ENCODE data around the gene NOX4. TPM values are rescaled to one million over a fixed set of nuclear protein-coding genes. Genes with fewer than 3 reads are reported as not detected.

Gene NOX4
- total RNA-seq, 1 donor from 2014 or later, result 6.2 TPM

GRCh38 chr11:89477175-89477574, 14.0 kb downstream of the NOX4 start:
- no peak overlapping the region for H3K4me3 Mint-ChIP-seq
- no peak overlapping the region for H3K27ac Mint-ChIP-seq (ENCODE audit: unreplicated experiment)
- H3K9me3 Mint-ChIP-seq, result no peaks in the 10 kb centered on the region
- no peaks in the 10 kb centered on the region for H3K27me3 Mint-ChIP-seq (ENCODE audit: low read depth)
- H3K36me3 Mint-ChIP-seq (ENCODE audit: low read depth), result peaks cover 13% of the 10 kb centered on the region
- no peak for DNase-seq (ENCODE audit: low read depth, low spot score)
- TF ChIP-seq CTCF (conservative IDR thresholded peaks at IDR 0.05), result no peak
- no peaks in the 10 kb centered on the region for H3K4me1 Mint-ChIP-seq

DNA sequence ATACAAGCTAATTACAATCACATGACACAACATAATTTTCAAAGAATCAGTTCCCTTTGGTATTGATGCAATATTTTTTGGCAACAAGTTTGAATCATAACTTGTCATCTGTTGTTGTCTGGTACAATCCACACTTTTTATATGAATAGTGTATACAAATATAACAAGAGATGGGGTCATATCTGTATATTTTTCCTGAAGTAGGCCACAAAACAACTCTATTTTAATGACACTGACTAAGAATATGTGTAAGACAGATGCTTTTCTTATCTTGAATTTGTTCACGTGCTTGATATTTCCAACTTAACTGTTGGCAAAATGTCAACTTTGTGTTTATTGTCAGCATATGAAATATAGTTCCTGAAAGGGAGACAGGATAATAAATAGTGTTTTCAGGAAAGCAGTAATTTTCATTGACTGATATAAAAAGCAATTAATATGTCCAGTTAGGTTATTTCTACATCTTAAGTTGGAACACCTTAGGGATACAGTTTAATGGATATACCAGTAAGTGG, 27.9 kb downstream of the NOX4 start:
- Mint-ChIP-seq H3K36me3 (ENCODE audit: low read depth) (peaks cover 5% of the 10 kb centered on the region), H3K27me3 (ENCODE audit: low read depth) (no peaks in the 10 kb centered on the region), H3K9me3 (no peaks in the 10 kb centered on the region), H3K4me1 (no peaks in the 10 kb centered on the region), H3K27ac (ENCODE audit: unreplicated experiment) (no peak overlapping the region), H3K4me3 (no peak overlapping the region)
- no peak for DNase-seq (ENCODE audit: low read depth, low spot score)
- TF ChIP-seq CTCF (conservative IDR thresholded peaks at IDR 0.05), result no peak

DNA sequence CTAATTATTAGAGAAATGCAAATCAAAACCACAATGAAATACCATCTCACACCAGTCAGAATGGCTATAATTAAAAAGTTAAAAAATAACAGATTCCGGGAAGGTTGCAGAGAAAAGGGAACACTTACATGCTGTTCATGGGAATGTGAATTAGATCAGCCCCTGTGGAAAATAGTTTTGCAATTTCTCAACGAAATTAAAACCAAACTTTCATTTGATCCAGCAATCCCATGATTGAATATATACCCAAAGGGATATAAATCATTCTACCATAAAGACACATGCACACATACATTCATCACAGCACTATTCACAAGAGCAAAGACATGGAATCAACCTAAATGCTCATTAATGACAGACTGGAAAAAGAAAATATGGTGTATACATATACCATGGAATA, 32.5 kb downstream of the NOX4 start:
- TF ChIP-seq CTCF (conservative IDR thresholded peaks at IDR 0.05), result no peak
- Mint-ChIP-seq H3K27ac (ENCODE audit: unreplicated experiment) (no peak overlapping the region), H3K27me3 (ENCODE audit: low read depth) (no peaks in the 10 kb centered on the region), H3K9me3 (no peaks in the 10 kb centered on the region), H3K4me3 (no peak overlapping the region), H3K4me1 (no peaks in the 10 kb centered on the region), H3K36me3 (ENCODE audit: low read depth) (peaks cover 5% of the 10 kb centered on the region)
- no peak for DNase-seq (ENCODE audit: low read depth, low spot score)

GRCh38 chr11:89457190-89457589, 34.0 kb downstream of the NOX4 start:
- DNase-seq (ENCODE audit: low read depth, low spot score), result no peak
- Mint-ChIP-seq H3K4me1 (no peaks in the 10 kb centered on the region), H3K27ac (ENCODE audit: unreplicated experiment) (peak overlapping the region; percentile 84), H3K27me3 (ENCODE audit: low read depth) (no peaks in the 10 kb centered on the region), H3K36me3 (ENCODE audit: low read depth) (peaks cover 5% of the 10 kb centered on the region), H3K4me3 (no peak overlapping the region), H3K9me3 (no peaks in the 10 kb centered on the region)
- TF ChIP-seq CTCF (conservative IDR thresholded peaks at IDR 0.05), result no peak

DNA sequence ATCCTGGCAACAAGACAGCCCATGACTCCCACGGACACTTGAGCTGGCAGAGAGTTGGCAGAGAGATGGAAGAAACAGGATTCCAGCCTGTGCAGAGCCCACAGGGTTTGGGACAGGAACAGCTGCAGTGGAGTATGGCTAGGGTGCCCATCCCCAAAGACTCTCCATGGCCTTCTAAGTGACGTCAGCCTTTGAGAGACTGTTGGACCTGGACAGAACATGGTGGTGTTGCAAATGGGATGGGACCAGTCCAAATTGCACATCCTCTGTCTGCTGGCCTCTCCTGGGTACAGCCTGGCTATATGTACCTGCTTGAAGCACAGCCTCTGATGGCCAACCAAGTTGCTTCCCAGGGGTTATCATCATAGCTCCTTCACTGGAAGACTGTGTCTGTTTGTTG, 34.5 kb downstream of the NOX4 start:
- H3K9me3 Mint-ChIP-seq, result no peaks in the 10 kb centered on the region
- H3K27ac Mint-ChIP-seq (ENCODE audit: unreplicated experiment), result no peak overlapping the region
- DNase-seq (ENCODE audit: low read depth, low spot score), result no peak
- TF ChIP-seq CTCF (conservative IDR thresholded peaks at IDR 0.05), result no peak
- no peaks in the 10 kb centered on the region for H3K4me1 Mint-ChIP-seq
- no peaks in the 10 kb centered on the region for H3K27me3 Mint-ChIP-seq (ENCODE audit: low read depth)
- H3K36me3 Mint-ChIP-seq (ENCODE audit: low read depth), result peaks cover 5% of the 10 kb centered on the region
- H3K4me3 Mint-ChIP-seq, result no peak overlapping the region

DNA sequence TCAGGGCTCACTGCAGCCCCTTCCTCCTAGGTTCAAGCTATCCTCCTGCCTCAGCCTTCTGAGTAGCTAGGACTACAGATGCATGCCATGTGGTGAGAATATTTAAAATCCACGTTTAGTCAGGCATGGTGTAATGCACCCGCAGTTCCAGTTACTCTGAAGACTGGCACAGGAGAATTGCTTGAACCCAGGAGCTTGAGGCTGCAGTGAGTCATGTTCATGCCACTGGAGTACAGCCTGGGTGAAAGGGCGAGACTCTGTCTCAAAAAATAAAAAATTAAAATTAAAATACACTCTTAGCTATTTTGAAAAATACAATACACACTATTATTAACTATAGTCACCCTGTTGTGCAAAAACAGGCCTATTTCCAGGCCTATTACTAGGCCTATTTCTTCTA, 38.4 kb downstream of the NOX4 start:
- no peak overlapping the region for H3K27ac Mint-ChIP-seq (ENCODE audit: unreplicated experiment)
- no peak for TF ChIP-seq CTCF (conservative IDR thresholded peaks at IDR 0.05)
- no peaks in the 10 kb centered on the region for H3K36me3 Mint-ChIP-seq (ENCODE audit: low read depth)
- H3K4me1 Mint-ChIP-seq, result no peaks in the 10 kb centered on the region
- no peak overlapping the region for H3K4me3 Mint-ChIP-seq
- H3K9me3 Mint-ChIP-seq, result peaks cover under 1% of the 10 kb centered on the region
- no peak for DNase-seq (ENCODE audit: low read depth, low spot score)
- H3K27me3 Mint-ChIP-seq (ENCODE audit: low read depth), result no peaks in the 10 kb centered on the region

All from neural crest cell (in vitro differentiated cells).